ENCODE measurements around the gene CLEC16A. TPM values are rescaled to one million over a fixed set of nuclear protein-coding genes. Genes with fewer than 3 reads are reported as not detected.

The CLEC16A gene
- total and polyA plus RNA-seq, 2 experiments from 2014 or later: 9.9 to 24.1 TPM

DNA sequence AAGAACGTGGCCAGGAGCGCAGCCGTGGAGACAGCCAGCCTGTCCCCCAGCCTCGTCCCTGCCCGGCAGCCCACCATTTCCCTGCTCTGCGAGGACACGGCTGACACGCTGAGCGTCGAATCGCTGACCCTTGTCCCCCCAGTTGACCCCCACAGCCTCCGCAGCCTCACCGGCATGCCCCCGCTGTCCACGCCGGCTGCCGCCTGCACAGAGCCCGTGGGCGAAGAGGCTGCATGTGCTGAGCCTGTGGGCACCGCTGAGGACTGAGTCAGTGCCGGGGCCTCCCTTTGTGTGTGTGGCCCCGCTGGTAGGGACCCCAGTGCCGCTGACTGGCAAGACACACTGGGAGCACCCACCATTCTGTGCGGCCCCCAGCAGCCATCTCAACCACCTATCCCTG lies 234.1 kb downstream of the CLEC16A start (continued):
- TF ChIP-seq, protein P1, sequence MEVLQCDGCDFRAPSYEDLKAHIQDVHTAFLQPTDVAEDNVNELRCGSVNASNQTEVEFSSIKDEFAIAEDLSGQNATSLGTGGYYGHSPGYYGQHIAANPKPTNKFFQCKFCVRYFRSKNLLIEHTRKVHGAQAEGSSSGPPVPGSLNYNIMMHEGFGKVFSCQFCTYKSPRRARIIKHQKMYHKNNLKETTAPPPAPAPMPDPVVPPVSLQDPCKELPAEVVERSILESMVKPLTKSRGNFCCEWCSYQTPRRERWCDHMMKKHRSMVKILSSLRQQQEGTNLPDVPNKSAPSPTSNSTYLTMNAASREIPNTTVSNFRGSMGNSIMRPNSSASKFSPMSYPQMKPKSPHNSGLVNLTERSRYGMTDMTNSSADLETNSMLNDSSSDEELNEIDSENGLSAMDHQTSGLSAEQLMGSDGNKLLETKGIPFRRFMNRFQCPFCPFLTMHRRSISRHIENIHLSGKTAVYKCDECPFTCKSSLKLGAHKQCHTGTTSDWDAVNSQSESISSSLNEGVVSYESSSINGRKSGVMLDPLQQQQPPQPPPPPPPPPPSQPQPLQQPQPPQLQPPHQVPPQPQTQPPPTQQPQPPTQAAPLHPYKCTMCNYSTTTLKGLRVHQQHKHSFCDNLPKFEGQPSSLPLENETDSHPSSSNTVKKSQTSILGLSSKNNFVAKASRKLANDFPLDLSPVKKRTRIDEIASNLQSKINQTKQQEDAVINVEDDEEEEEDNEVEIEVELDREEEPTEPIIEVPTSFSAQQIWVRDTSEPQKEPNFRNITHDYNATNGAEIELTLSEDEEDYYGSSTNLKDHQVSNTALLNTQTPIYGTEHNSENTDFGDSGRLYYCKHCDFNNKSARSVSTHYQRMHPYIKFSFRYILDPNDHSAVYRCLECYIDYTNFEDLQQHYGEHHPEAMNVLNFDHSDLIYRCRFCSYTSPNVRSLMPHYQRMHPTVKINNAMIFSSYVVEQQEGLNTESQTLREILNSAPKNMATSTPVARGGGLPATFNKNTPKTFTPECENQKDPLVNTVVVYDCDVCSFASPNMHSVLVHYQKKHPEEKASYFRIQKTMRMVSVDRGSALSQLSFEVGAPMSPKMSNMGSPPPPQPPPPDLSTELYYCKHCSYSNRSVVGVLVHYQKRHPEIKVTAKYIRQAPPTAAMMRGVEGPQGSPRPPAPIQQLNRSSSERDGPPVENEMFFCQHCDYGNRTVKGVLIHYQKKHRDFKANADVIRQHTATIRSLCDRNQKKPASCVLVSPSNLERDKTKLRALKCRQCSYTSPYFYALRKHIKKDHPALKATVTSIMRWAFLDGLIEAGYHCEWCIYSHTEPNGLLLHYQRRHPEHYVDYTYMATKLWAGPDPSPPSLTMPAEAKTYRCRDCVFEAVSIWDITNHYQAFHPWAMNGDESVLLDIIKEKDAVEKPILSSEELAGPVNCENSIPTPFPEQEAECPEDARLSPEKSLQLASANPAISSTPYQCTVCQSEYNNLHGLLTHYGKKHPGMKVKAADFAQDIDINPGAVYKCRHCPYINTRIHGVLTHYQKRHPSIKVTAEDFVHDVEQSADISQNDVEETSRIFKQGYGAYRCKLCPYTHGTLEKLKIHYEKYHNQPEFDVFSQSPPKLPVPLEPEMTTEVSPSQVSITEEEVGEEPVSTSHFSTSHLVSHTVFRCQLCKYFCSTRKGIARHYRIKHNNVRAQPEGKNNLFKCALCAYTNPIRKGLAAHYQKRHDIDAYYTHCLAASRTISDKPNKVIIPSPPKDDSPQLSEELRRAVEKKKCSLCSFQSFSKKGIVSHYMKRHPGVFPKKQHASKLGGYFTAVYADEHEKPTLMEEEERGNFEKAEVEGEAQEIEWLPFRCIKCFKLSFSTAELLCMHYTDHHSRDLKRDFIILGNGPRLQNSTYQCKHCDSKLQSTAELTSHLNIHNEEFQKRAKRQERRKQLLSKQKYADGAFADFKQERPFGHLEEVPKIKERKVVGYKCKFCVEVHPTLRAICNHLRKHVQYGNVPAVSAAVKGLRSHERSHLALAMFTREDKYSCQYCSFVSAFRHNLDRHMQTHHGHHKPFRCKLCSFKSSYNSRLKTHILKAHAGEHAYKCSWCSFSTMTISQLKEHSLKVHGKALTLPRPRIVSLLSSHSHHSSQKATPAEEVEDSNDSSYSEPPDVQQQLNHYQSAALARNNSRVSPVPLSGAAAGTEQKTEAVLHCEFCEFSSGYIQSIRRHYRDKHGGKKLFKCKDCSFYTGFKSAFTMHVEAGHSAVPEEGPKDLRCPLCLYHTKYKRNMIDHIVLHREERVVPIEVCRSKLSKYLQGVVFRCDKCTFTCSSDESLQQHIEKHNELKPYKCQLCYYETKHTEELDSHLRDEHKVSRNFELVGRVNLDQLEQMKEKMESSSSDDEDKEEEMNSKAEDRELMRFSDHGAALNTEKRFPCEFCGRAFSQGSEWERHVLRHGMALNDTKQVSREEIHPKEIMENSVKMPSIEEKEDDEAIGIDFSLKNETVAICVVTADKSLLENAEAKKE (CRISPR knock-in tag; IDR thresholded peaks at IDR 0.05): no peak
- TF ChIP-seq, protein P2, sequence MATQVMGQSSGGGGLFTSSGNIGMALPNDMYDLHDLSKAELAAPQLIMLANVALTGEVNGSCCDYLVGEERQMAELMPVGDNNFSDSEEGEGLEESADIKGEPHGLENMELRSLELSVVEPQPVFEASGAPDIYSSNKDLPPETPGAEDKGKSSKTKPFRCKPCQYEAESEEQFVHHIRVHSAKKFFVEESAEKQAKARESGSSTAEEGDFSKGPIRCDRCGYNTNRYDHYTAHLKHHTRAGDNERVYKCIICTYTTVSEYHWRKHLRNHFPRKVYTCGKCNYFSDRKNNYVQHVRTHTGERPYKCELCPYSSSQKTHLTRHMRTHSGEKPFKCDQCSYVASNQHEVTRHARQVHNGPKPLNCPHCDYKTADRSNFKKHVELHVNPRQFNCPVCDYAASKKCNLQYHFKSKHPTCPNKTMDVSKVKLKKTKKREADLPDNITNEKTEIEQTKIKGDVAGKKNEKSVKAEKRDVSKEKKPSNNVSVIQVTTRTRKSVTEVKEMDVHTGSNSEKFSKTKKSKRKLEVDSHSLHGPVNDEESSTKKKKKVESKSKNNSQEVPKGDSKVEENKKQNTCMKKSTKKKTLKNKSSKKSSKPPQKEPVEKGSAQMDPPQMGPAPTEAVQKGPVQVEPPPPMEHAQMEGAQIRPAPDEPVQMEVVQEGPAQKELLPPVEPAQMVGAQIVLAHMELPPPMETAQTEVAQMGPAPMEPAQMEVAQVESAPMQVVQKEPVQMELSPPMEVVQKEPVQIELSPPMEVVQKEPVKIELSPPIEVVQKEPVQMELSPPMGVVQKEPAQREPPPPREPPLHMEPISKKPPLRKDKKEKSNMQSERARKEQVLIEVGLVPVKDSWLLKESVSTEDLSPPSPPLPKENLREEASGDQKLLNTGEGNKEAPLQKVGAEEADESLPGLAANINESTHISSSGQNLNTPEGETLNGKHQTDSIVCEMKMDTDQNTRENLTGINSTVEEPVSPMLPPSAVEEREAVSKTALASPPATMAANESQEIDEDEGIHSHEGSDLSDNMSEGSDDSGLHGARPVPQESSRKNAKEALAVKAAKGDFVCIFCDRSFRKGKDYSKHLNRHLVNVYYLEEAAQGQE (IDR thresholded peaks at IDR 0.05; ENCODE audit: unreplicated experiment): no peak
- TF ChIP-seq JUNB (IDR thresholded peaks at IDR 0.05; ENCODE audit: unreplicated experiment) (no peak), NANOG (IDR thresholded peaks at IDR 0.05; ENCODE audit: borderline replicate concordance) (no peak)

DNA sequence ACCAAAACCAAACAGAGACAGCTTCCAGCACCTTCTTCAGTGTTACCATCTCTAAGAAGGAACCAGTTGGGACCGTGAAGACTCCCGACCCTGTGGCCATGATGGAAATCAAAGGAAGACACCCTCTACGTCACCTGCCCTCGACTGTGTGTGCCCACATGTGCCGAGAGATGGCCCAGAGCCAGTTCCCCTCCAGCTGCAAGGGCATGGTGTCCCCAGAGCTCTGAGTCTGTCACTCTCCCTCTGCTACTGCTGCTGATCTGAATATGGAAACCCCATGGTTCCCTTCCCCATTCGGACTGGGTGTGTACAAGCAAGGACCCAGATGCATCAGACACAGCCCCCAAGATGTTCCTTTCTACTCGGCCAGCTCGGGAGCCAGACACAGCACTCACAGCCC lies 235.2 kb downstream of the CLEC16A start:
- Histone ChIP-seq H3K79me2 (replicated peaks; ENCODE audit: insufficient read depth) (no peaks in the 10 kb centered on the region), H3K27me3 (ENCODE audit: insufficient read depth) (no peaks in the 10 kb centered on the region), H2AFZ (no peak overlapping the region), H3K9me2 (ENCODE audit: insufficient read depth) (no peaks in the 10 kb centered on the region), H3K4me1 (ENCODE audit: insufficient read depth) (peaks cover 9% of the 10 kb centered on the region; the same call in 1 of the 2 replicates), H3K4me2 (no peak overlapping the region), H3K27ac (ENCODE audit: low read depth) (no peak overlapping the region), H3K4me3 (no peak overlapping the region), H3K36me3 (ENCODE audit: insufficient read depth) (no peaks in the 10 kb centered on the region), H3F3A (replicated peaks; ENCODE audit: low read depth) (no peaks in the 10 kb centered on the region), H4K20me1 (replicated peaks; ENCODE audit: insufficient read depth) (no peaks in the 10 kb centered on the region)
- peaks cover 7% of the 10 kb centered on the region for H3K27me3 Mint-ChIP-seq (ENCODE audit: insufficient read depth, low read depth, poor library complexity)
- peaks cover 25% of the 10 kb centered on the region for H3K4me1 Mint-ChIP-seq
- H3K9me3 Mint-ChIP-seq: no peaks in the 10 kb centered on the region
- no peak for DNase-seq (ENCODE audit: low spot score)
- H3K36me3 Mint-ChIP-seq (ENCODE audit: low read depth): no peaks in the 10 kb centered on the region; the same call in 2 of the 3 replicates
- ATAC-seq: no peak
- H3K27ac Mint-ChIP-seq: no peak overlapping the region
- H3K4me3 Mint-ChIP-seq: no peak overlapping the region
- TF ChIP-seq EZH2 (IDR thresholded peaks at IDR 0.05; ENCODE audit: low read depth, unreplicated experiment): no peak
- no peak for TF ChIP-seq STAT1 (IDR thresholded peaks at IDR 0.05; ENCODE audit: unreplicated experiment)
- TF ChIP-seq NANOG (IDR thresholded peaks at IDR 0.05; ENCODE audit: borderline replicate concordance): no peak
- TF ChIP-seq, protein P3, sequence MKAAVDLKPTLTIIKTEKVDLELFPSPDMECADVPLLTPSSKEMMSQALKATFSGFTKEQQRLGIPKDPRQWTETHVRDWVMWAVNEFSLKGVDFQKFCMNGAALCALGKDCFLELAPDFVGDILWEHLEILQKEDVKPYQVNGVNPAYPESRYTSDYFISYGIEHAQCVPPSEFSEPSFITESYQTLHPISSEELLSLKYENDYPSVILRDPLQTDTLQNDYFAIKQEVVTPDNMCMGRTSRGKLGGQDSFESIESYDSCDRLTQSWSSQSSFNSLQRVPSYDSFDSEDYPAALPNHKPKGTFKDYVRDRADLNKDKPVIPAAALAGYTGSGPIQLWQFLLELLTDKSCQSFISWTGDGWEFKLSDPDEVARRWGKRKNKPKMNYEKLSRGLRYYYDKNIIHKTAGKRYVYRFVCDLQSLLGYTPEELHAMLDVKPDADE (IDR thresholded peaks at IDR 0.05): no peak
- TF ChIP-seq POLR2AphosphoS5 (IDR thresholded peaks at IDR 0.05; ENCODE audit: low read depth): no peak
- TF ChIP-seq CREB1 (CRISPR knock-in tag; IDR thresholded peaks at IDR 0.05; ENCODE audit: low read depth): no peak

Measured in GM23338 (cell line).